Measurements from ENCODE around the gene WIPF3.

Gene WIPF3

GRCh38 chr7:29809533-29810155 lies 3.3 kb downstream of the WIPF3 start:
- DNase-seq, result no peak

DNA sequence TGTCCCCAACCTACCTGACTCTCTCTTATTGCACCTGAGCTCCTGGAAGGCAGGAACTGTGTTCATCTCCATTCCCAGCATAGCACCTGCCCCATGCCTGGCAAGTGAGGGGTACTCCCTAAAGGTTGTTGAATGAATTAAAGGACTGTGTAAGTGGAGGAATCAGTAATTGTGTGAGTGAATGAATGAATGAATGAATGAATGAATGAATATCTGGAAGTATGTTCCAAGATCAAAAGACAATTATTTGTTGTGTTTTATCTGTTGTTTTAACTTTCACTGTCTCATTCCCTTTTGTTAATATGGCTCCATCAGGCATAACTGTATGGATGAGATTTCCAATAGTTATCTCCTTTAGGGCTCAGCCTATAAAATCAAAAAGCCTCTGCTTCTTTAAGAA lies 4.0 kb downstream of the WIPF3 start:
- no peak for DNase-seq

DNA sequence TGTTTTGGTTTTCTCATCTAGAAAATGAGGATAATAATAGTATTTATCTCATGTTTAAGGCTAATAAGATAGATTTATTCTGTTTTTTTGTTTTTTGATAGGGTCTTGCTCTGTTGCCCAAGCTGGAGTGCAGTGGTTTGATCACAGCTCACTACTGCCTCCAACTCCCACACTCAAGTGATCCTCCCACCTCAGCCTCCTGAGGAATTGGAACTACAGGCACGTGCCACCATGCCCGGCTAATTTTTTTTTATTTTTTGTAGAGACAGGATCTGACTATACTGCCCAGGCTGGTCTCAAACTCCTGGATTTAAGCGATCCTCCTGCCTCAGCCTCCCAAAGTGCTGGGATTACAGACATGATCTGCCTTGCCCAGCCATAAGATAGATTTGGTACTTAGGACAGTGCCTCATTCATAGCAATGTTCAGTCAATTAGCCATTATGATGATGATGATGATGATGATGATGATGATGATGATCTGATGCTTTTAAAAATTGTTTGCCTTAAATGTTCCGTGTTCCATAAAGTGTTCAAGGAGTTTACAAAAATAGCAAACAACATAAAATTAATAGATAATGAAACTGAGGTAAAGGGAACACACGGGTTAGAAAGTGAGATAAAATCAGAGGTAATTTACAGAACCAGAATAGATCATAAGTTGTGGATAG lies 4.6 kb downstream of the WIPF3 start:
- no peak for DNase-seq

- no peak for DNase-seq
Measured at GRCh38 chr7:29811586-29811985, 5.3 kb downstream of the WIPF3 start.

DNA sequence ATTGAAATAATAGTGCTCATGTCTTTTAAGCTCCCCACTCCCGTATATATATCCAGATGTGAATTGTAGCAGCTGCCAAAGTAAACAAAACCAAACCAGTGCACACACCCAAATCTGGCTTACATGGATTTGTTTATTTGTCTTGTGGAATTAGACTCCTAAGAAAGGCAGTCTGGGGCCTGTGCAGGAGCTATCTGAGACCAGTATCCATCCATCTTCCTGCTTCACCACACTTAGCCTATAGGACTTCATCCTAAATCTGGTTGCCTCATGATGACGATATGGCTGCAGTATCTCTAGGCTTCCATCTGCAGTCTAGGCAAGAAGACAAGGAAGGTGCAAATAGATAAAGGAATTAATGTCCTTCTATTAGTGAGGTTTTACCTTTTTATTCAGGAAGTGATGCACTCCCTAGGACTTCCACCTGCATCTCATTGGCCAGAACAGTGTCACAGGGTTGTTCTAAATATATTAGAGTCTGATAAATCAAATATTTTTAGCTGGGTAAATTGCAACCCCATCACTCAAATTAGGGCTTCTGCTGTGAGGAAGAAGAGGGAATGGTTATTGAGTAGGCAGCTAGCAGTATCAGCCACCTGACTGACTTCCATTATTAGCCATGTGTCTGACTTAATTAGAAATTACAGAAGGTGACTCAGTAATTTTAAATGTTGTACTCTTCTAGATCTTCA lies 6.0 kb downstream of the WIPF3 start:
- DNase-seq, result no peak

GRCh38 chr7:29815181-29816105 lies 9.1 kb downstream of the WIPF3 start:
- DNase-seq, result no peak

DNA sequence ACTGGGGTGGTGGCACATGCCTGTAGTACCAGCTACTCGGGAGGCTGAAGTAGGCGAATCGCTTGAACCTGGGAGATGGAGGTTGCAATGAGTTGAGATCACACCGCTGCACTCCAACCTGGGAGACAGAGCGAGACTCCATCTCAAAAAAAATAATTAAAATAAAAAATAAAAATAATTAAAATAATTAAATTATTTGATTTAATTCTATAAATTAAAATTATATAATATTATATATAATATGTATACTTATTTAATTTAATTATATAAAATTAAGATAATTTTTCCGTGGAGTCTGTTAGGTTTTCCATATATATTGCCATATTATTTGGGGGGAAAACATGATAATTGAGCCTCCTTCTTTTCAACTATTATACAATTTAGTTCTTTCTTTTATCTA lies 12.0 kb downstream of the WIPF3 start:
- no peak for DNase-seq

- DNase-seq, result no peak
Measured at GRCh38 chr7:29825775-29826529, 19.6 kb downstream of the WIPF3 start.

GRCh38 chr7:29826530-29826822 lies 20.2 kb downstream of the WIPF3 start:
- DNase-seq, result no peak

- DNase-seq, result no peak
Measured at GRCh38 chr7:29826904-29827303, 20.6 kb downstream of the WIPF3 start.

DNA sequence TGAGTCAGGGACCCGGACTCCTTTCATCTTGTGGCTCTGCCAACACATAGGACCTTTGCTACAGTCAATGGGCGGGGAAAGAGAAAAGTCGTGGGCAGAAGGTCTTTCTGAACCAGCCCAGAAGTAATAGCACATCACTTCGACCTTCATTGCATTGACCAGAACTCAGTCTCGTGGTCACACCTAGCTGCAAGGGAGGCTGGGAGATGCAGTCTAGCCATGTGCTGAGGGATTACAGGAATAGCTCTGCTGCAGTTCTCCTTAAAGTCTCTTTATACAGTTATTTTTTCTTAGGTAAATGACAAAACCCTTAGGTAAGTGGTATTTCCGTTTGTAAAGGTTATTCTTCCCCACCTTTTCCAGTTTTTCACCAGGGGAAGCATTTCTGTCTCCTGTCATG lies 25.4 kb downstream of the WIPF3 start:
- no peak for DNase-seq

DNA sequence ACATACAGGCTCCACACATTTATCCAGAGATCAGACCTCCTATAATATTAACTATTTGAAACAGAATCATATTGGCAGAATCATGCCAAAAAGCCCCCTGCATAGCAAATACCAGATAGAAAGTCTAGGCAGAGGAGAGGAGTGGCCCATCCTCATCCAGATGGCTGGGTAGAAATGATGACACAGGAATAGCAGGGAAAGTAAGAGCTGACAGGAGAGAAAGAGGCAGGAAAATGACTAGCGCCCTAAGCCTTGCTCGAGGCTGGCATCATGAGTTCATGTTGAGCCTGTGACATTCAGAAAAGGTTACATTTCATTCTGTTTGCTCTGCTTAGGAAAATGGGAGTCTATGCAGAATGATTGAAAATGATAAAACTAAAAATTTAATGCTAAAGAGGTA lies 27.6 kb downstream of the WIPF3 start:
- DNase-seq, result no peak

- no peak for DNase-seq
Measured at GRCh38 chr7:29835718-29836117, 29.4 kb downstream of the WIPF3 start.

GRCh38 chr7:29839302-29839701 lies 33.0 kb downstream of the WIPF3 start:
- DNase-seq, result no peak

GRCh38 chr7:29839921-29840320 lies 33.6 kb downstream of the WIPF3 start:
- no peak for DNase-seq

DNA sequence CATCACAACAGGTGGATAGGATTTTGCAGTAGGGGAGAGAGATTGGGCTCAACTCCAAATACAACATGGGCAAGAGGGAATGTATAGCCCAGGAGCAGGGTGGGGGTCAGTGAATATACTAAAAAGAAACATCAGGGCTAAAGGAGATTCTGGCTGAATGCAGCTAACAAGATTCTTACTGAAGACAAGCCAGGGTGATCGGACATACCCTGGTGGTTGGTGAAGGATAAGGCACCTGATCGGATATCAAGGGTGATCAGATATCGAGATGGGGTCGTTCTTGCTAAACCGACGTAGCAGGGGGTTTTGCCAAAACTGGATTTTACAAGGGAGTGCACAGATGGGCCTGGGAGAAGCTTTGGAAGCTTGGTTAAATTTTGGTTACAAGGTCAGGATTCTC lies 34.4 kb downstream of the WIPF3 start:
- no peak for DNase-seq

DNA sequence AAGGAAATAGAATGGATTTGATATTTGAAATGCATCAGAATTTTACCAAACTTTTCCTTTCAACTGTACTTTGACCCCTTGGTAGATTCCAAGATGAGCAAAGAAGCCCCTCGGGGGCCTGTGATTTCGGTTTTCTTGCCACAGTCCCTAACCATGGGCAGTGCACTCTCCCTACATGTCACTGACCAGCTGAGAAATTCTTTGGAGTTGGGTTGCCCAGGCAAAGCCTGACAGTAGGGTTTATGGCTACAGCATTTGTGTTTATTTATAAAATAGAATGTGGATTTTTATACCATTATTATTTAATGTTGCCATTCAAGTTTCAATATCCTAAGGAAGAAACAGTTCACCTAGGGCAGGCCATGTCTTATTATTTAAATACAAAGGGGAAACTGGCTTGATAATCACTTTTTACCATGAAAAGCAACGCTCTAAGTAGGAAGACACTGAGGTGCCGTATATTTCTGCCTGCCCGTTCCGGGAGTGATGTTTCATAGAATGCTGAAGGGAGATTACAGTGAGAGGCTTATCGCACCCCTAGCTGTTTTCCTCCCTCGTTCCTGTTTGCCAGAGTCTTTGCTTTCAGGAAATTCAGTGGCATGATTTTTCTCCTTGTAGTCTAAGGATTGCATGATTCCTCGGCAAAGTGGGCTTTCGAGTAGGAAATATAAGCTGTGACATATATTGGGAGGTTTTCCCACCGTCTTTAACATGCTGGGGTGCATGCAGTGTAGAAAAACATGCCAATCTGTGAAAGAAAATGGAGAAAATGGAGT lies 35.8 kb downstream of the WIPF3 start:
- no peak for DNase-seq

DNA sequence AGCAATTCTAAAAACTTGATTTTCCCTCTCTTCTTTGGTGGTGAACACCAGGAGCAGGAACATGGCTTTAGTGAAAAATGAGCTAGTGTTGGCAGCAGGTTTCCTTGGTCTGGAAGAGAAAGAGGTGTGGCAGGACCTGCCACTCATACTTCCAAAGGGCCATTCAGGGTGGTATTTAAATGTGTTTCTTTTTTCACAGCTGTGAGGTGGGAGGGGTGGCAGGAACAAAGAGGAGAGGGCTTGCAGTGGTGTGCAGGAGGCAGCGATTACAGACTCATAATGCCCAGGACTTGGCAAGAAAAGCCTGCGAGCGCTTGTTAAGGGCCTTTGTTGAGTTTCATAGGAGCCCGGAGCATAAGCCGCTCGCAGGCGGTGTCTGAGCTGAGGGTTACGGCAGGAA lies 36.8 kb downstream of the WIPF3 start:
- no peak for DNase-seq

- no peak for DNase-seq
Measured at GRCh38 chr7:29843726-29844125, 37.4 kb downstream of the WIPF3 start.

GRCh38 chr7:29844559-29844958 lies 38.3 kb downstream of the WIPF3 start:
- DNase-seq, result no peak

- DNase-seq, result no peak
Measured at GRCh38 chr7:29847496-29847895, 41.2 kb downstream of the WIPF3 start.

GRCh38 chr7:29847916-29848315 lies 41.6 kb downstream of the WIPF3 start:
- DNase-seq, result no peak

All from amniotic stem cell (primary cell).